ENCODE results near the gene EIF3A. TPM values are rescaled to one million over a fixed set of nuclear protein-coding genes. Genes with fewer than 3 reads are reported as not detected.
"Not testable (repeated sequence)": the region's sequence is repeated elsewhere in the genome, so short reads cannot be mapped to it uniquely, and the experiment has no call there.

EIF3A gene
- total RNA-seq, 4 donors from 2014 or later, result 124 to 149 (median 136) TPM

DNA sequence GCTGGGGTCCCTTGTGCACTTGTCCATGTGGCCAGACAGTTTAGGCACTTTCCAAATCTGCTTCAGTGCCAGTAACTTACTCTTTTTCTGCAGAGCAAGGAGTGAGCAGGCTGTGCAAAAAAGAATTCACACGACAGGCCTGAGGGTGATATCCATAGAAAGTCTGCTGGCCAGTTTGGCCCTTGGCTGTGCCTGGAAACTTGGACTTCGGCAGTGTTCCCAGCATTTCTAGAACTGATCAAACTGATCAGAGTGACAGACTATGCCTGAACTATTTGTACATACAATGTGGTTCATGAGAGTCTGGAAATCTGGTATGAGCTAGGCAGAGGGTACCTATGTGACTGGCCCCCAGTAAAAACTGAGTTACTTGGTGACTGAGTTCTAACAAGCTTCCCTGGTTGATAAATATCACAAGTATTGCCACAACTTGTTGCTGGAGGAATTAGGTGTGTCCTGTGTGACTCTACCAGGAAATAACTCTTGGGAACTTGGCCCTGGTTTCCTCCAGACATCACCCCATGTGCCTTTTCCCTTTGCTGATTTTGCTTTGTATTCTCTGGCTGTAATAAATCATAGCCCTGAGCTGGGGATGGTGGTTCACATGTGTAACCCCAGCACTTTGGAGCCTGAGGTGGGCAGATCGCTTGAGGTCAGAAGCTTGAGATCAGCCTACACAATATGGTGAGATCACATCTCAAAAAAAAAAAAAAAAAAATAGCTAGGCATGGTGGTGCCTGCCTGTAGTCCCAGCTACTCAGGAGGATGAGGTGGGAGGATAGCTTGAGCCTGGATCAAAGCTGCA is 20.0 kb upstream of the EIF3A start:
- peaks cover 0 to 12% (median 3%) of the 10 kb centered on the region in 3 donors for H3K4me1 ChIP-seq
- ATAC-seq, result no peak
- H3K4me3 ChIP-seq, result no peak overlapping the region
- no peak for TF ChIP-seq POLR2A (IDR thresholded peaks at IDR 0.05)
- TF ChIP-seq, protein P1, sequence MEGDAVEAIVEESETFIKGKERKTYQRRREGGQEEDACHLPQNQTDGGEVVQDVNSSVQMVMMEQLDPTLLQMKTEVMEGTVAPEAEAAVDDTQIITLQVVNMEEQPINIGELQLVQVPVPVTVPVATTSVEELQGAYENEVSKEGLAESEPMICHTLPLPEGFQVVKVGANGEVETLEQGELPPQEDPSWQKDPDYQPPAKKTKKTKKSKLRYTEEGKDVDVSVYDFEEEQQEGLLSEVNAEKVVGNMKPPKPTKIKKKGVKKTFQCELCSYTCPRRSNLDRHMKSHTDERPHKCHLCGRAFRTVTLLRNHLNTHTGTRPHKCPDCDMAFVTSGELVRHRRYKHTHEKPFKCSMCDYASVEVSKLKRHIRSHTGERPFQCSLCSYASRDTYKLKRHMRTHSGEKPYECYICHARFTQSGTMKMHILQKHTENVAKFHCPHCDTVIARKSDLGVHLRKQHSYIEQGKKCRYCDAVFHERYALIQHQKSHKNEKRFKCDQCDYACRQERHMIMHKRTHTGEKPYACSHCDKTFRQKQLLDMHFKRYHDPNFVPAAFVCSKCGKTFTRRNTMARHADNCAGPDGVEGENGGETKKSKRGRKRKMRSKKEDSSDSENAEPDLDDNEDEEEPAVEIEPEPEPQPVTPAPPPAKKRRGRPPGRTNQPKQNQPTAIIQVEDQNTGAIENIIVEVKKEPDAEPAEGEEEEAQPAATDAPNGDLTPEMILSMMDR (IDR thresholded peaks at IDR 0.05), result no peak
- no peak for TF ChIP-seq EP300 (IDR thresholded peaks at IDR 0.05)
- TF ChIP-seq POLR2AphosphoS5 (IDR thresholded peaks at IDR 0.05), result no peak
- H3K27me3 ChIP-seq, result no peaks in the 10 kb centered on the region
- H3K27ac ChIP-seq, result no peak overlapping the region
- no peaks in the 10 kb centered on the region for H3K9me3 ChIP-seq
- 86 to 87% methylated on average over 1 to 3 of the region's 3 CpGs for WGBS, 2 donors (ENCODE audit: low coverage in 1 of 2)
- H3K36me3 ChIP-seq, result no peaks in the 10 kb centered on the region

DNA sequence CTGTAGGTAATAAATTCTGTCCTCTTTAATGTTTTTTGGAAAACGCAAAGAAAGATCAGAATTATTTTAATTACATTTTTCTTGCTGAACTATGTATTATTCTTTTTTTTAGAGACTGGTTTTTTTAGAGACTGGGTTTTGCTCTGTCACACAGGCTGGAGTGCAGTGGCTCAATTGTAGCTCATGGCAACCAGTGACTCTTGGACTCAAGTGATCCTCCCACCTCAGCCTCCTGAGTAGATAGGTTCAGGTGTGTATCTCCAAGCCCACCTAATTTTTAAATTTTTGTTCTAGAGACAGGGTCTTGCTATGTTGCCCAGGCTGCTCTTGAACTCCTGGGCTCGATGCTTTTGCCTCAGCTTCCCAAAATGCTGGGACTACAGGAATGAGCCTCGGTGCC is 18.0 kb upstream of the EIF3A start:
- H3K27me3 ChIP-seq, result no peaks in the 10 kb centered on the region
- TF ChIP-seq POLR2A (IDR thresholded peaks at IDR 0.05), result no peak
- TF ChIP-seq, protein P1 (IDR thresholded peaks at IDR 0.05), result no peak
- no peak for TF ChIP-seq EP300 (IDR thresholded peaks at IDR 0.05)
- TF ChIP-seq POLR2AphosphoS5 (IDR thresholded peaks at IDR 0.05), result no peak
- ATAC-seq, result no peak
- no peak overlapping the region for H3K4me3 ChIP-seq
- H3K9me3 ChIP-seq, result no peaks in the 10 kb centered on the region
- no peak overlapping the region for H3K27ac ChIP-seq
- H3K4me1 ChIP-seq, result no peaks in the 10 kb centered on the region
- WGBS, 2 donors (ENCODE audit: low coverage in 1 of 2), result 75 to 100% methylated on average over 1 to 2 of the region's 3 CpGs
- H3K36me3 ChIP-seq, result no peaks in the 10 kb centered on the region

DNA sequence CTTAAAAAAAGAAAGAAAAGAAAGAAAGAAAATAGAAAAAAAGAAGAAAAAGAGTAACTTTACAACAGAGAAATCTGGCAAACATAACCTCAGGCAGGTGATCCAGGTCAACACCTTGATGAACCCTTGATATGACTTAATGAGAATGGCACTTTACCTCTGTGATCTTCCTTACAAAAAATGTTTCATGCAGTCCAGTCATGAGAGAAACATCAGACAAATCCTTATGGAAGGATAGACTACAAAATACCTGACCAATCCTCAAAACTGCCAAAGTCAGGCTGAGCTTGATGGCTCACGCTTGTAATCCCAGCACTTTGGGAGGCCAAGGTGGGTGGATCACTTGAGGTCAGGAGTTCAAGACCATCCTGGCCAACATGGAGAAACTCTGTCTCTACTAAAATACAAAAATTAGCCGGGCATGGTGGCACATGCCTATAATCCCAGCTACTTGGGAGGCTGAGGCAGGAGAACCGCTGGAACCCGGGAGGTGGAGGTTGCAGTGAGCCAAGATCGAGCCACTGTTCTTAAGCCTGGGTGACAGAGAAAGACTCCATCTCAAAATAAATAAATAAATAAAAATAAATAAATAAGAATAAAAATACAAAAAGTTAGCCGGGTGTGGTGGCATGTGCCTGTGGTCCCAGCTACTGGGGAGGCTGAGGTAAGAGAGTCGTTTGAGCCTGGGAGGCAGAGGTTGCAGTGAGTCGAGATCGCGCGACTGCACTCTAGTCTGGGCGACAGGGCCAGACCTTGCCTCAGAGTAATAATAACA is 16.2 kb upstream of the EIF3A start:
- WGBS, 2 donors (ENCODE audit: low coverage in 1 of 2), result 91 to 100% methylated on average over 3 to 10 of the region's 12 CpGs
- not testable (repeated sequence) for H3K27me3 ChIP-seq, H3K36me3 ChIP-seq, ATAC-seq, H3K4me3 ChIP-seq, H3K27ac ChIP-seq, H3K4me1 ChIP-seq, H3K9me3 ChIP-seq

DNA sequence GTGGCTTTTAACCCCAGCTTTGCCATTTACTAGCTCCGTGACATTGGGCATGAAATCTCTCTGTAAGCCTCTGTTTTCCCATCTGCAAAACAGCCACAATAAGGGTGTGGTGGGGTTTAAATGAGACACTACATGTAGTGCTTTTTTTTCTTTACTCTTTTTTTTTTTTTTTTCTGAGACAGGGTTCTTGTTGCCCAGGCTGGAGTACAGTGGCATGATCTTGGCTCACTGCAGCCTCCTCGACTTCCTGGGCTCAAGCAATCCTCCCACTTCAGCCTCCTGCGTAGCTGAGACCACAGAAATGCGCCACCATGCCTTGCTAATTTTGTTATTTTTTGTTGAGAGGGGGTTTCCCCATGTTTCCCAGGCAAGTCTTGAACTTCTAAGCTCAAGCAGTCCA is 15.0 kb upstream of the EIF3A start:
- H3K4me3 ChIP-seq, result no peak overlapping the region
- TF ChIP-seq, protein P1 (IDR thresholded peaks at IDR 0.05), result no peak
- TF ChIP-seq EP300 (IDR thresholded peaks at IDR 0.05), result no peak
- no peak for TF ChIP-seq POLR2A (IDR thresholded peaks at IDR 0.05)
- no peak for TF ChIP-seq POLR2AphosphoS5 (IDR thresholded peaks at IDR 0.05)
- H3K9me3 ChIP-seq, result no peaks in the 10 kb centered on the region
- H3K36me3 ChIP-seq, result no peaks in the 10 kb centered on the region
- no peak overlapping the region for H3K27ac ChIP-seq
- ATAC-seq, result no peak
- H3K4me1 ChIP-seq, result no peaks in the 10 kb centered on the region
- 73% methylated on average over 4 of the region's 4 CpGs; no CpG with 5 or more reads in 1 of the 2 donors for WGBS, 2 donors (ENCODE audit: low coverage in 1 of 2)
- no peaks in the 10 kb centered on the region for H3K27me3 ChIP-seq

DNA sequence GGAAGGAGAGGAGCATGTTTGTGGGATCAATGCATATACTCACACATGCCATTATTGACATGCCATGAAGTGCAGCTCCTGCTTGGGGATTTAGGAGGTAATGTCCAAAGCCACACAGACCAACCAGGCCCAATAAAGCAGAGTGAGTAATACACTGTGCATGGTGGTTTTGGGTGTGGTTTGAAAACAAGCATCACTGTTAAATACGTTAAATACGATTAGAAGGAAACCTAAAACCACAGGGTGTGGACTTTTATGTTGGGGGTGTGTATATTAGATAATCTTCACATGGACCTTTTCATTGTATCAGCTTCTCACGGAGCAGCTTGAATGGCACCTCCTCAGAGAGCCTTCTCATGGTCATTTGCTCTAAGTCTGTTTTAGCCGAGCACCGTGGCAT is 10.4 kb upstream of the EIF3A start:
- no peaks in the 10 kb centered on the region for H3K36me3 ChIP-seq
- no peaks in the 10 kb centered on the region for H3K4me1 ChIP-seq
- H3K4me3 ChIP-seq, result no peak overlapping the region
- TF ChIP-seq POLR2A (IDR thresholded peaks at IDR 0.05) (no peak), POLR2AphosphoS5 (IDR thresholded peaks at IDR 0.05) (no peak), EP300 (IDR thresholded peaks at IDR 0.05) (no peak)
- TF ChIP-seq, protein P1 (IDR thresholded peaks at IDR 0.05), result no peak
- no peak overlapping the region for H3K27ac ChIP-seq
- 73 to 75% methylated on average over 5 of the region's 5 CpGs for WGBS, 2 donors (ENCODE audit: low coverage in 1 of 2)
- no peak for ATAC-seq
- H3K9me3 ChIP-seq, result no peaks in the 10 kb centered on the region
- H3K27me3 ChIP-seq, result no peaks in the 10 kb centered on the region
